H1 (cell line): ENCODE measurements around the gene MYO5B.

Source experiments
- POLR2AphosphoS5 ChIP-seq: IDR thresholded peaks from 2 replicates; pipeline ENCODE4 v1.6.1; 2011; ENCODE audit warnings: low read depth, low read length
- SUZ12 ChIP-seq: fragments of 200-600 bp; sonication (generic); IDR thresholded peaks from 2 replicates; pipeline ENCODE4 v1.6.1; 2012; ENCODE audit warnings: mild to moderate bottlenecking, inconsistent platforms, low read length, moderate library complexity, mixed read lengths

- TF ChIP-seq POLR2AphosphoS5 (no peak), SUZ12 (no peak)
Observed at GRCh38 chr18:49839012-49839411, 355.9 kb downstream of the MYO5B start.
